ENCODE results near the gene FOXP4. TPM values are rescaled to one million over a fixed set of nuclear protein-coding genes. Genes with fewer than 3 reads are reported as not detected.

FOXP4 gene
- total RNA-seq, 1 donor from 2014 or later, result 41.9 TPM

GRCh38 chr6:41573276-41573675, 27.1 kb downstream of the FOXP4 start:
- no peak for DNase-seq (ENCODE audit: low read depth)
- no peaks in the 10 kb centered on the region for H3K9me3 Mint-ChIP-seq (ENCODE audit: unreplicated experiment)
- Histone ChIP-seq H3K9me3 (ENCODE audit: insufficient read depth, low read depth, low read length) (no peaks in the 10 kb centered on the region), H3K27me3 (ENCODE audit: insufficient read depth, low read length) (no peaks in the 10 kb centered on the region), H2AFZ (ENCODE audit: low read depth, low read length) (no peak overlapping the region), H3K4me1 (ENCODE audit: insufficient read depth, low read length) (peaks cover 19% of the 10 kb centered on the region), H3K27ac (ENCODE audit: low read depth, low read length) (no peak overlapping the region), H4K20me1 (ENCODE audit: insufficient read depth, low read length) (peaks cover 24% of the 10 kb centered on the region), H3K36me3 (ENCODE audit: insufficient read depth, low read length) (no peaks in the 10 kb centered on the region), H3K9ac (ENCODE audit: low read length) (no peak overlapping the region), H3K4me2 (ENCODE audit: low read length) (no peak overlapping the region), H3K4me3 (ENCODE audit: insufficient read depth, low read depth, low read length) (no peak overlapping the region), H3K79me2 (ENCODE audit: insufficient read depth, low read length) (no peaks in the 10 kb centered on the region)
- H3K36me3 Mint-ChIP-seq (ENCODE audit: low read depth, unreplicated experiment), result peaks cover 11% of the 10 kb centered on the region
- no peaks in the 10 kb centered on the region for H3K27me3 Mint-ChIP-seq (ENCODE audit: low read depth, unreplicated experiment)
- no peak overlapping the region for H3K27ac Mint-ChIP-seq (ENCODE audit: unreplicated experiment)
- H3K4me1 Mint-ChIP-seq (ENCODE audit: low read depth, unreplicated experiment), result peaks cover 36% of the 10 kb centered on the region
- no peak for FAIRE-seq
- no peak for TF ChIP-seq CTCF (IDR thresholded peaks at IDR 0.05; ENCODE audit: insufficient read depth, low read depth, low read length)
- no peak for TF ChIP-seq EZH2 (IDR thresholded peaks at IDR 0.05; ENCODE audit: insufficient read depth, low read length)
- no peak overlapping the region for H3K4me3 Mint-ChIP-seq (ENCODE audit: unreplicated experiment)

GRCh38 chr6:41573985-41574384, 27.8 kb downstream of the FOXP4 start:
- Mint-ChIP-seq H3K27me3 (ENCODE audit: low read depth, unreplicated experiment) (no peaks in the 10 kb centered on the region), H3K9me3 (ENCODE audit: unreplicated experiment) (no peaks in the 10 kb centered on the region), H3K27ac (ENCODE audit: unreplicated experiment) (no peak overlapping the region), H3K36me3 (ENCODE audit: low read depth, unreplicated experiment) (peaks cover 11% of the 10 kb centered on the region), H3K4me3 (ENCODE audit: unreplicated experiment) (no peak overlapping the region), H3K4me1 (ENCODE audit: low read depth, unreplicated experiment) (peaks cover 41% of the 10 kb centered on the region)
- peaks cover 25% of the 10 kb centered on the region for H3K4me1 ChIP-seq (ENCODE audit: insufficient read depth, low read length)
- no peak overlapping the region for H3K4me2 ChIP-seq (ENCODE audit: low read length)
- DNase-seq (ENCODE audit: low read depth), result no peak
- no peaks in the 10 kb centered on the region for H3K36me3 ChIP-seq (ENCODE audit: insufficient read depth, low read length)
- TF ChIP-seq CTCF (IDR thresholded peaks at IDR 0.05; ENCODE audit: insufficient read depth, low read depth, low read length) (no peak), EZH2 (IDR thresholded peaks at IDR 0.05; ENCODE audit: insufficient read depth, low read length) (no peak)
- no peak overlapping the region for H3K9ac ChIP-seq (ENCODE audit: low read length)
- H2AFZ ChIP-seq (ENCODE audit: low read depth, low read length), result no peak overlapping the region
- H3K27ac ChIP-seq (ENCODE audit: low read depth, low read length), result no peak overlapping the region
- H3K79me2 ChIP-seq (ENCODE audit: insufficient read depth, low read length), result no peaks in the 10 kb centered on the region
- no peak for FAIRE-seq
- no peaks in the 10 kb centered on the region for H3K9me3 ChIP-seq (ENCODE audit: insufficient read depth, low read depth, low read length)
- no peaks in the 10 kb centered on the region for H3K27me3 ChIP-seq (ENCODE audit: insufficient read depth, low read length)
- no peak overlapping the region for H3K4me3 ChIP-seq (ENCODE audit: insufficient read depth, low read depth, low read length)
- H4K20me1 ChIP-seq (ENCODE audit: insufficient read depth, low read length), result peaks cover 17% of the 10 kb centered on the region

- Histone ChIP-seq H3K27me3 (ENCODE audit: insufficient read depth, low read length) (no peaks in the 10 kb centered on the region), H3K36me3 (ENCODE audit: insufficient read depth, low read length) (no peaks in the 10 kb centered on the region), H3K79me2 (ENCODE audit: insufficient read depth, low read length) (no peaks in the 10 kb centered on the region), H3K9ac (ENCODE audit: low read length) (no peak overlapping the region), H3K27ac (ENCODE audit: low read depth, low read length) (no peak overlapping the region), H3K9me3 (ENCODE audit: insufficient read depth, low read depth, low read length) (no peaks in the 10 kb centered on the region), H2AFZ (ENCODE audit: low read depth, low read length) (no peak overlapping the region), H3K4me3 (ENCODE audit: insufficient read depth, low read depth, low read length) (no peak overlapping the region), H3K4me2 (ENCODE audit: low read length) (no peak overlapping the region), H3K4me1 (ENCODE audit: insufficient read depth, low read length) (peaks cover 31% of the 10 kb centered on the region), H4K20me1 (ENCODE audit: insufficient read depth, low read length) (peaks cover 15% of the 10 kb centered on the region)
- DNase-seq (ENCODE audit: low read depth) (no peak), FAIRE-seq (no peak)
- Mint-ChIP-seq H3K9me3 (ENCODE audit: unreplicated experiment) (no peaks in the 10 kb centered on the region), H3K4me3 (ENCODE audit: unreplicated experiment) (no peak overlapping the region), H3K36me3 (ENCODE audit: low read depth, unreplicated experiment) (peaks cover 6% of the 10 kb centered on the region), H3K4me1 (ENCODE audit: low read depth, unreplicated experiment) (peaks cover 48% of the 10 kb centered on the region), H3K27ac (ENCODE audit: unreplicated experiment) (no peak overlapping the region), H3K27me3 (ENCODE audit: low read depth, unreplicated experiment) (no peaks in the 10 kb centered on the region)
- TF ChIP-seq CTCF (IDR thresholded peaks at IDR 0.05; ENCODE audit: insufficient read depth, low read depth, low read length) (no peak), EZH2 (IDR thresholded peaks at IDR 0.05; ENCODE audit: insufficient read depth, low read length) (no peak)
These were observed 29.4 kb downstream of the FOXP4 start for GRCh38 chr6:41575598-41575997.

Data from astrocyte (in vitro differentiated cells and primary cell).